ENCODE measurements around the gene ANKRD33. TPM values are rescaled to one million over a fixed set of nuclear protein-coding genes. Genes with fewer than 3 reads are reported as not detected.

Gene ANKRD33
- total and polyA plus RNA-seq, 8 donors, result not detected

- H3K9me3 ChIP-seq, result no peaks in the 10 kb centered on the region
- no peaks in the 10 kb centered on the region for H3K4me1 ChIP-seq
- H3K36me3 ChIP-seq, result no peaks in the 10 kb centered on the region
- FAIRE-seq (no peak), ATAC-seq (no peak), DNase-seq (peak in 1 of 6 donors; percentile 2)
- no peak overlapping the region for H3K27ac ChIP-seq
- intact Hi-C loops (cut with DNase I), result no loop called here
- 91 to 95% methylated on average over 11 of the region's 11 CpGs for WGBS, 2 donors
- TF ChIP-seq CTCF (IDR thresholded peaks at IDR 0.05), result no peak
- H3K4me3 ChIP-seq, result no peak overlapping the region
- H3K27me3 ChIP-seq, result no peaks in the 10 kb centered on the region
Observed at GRCh38 chr12:51901881-51902280, 14.0 kb downstream of the ANKRD33 start.

GRCh38 chr12:51904951-51905470, 17.1 kb downstream of the ANKRD33 start:
- intact Hi-C loops (cut with DNase I), result no loop called here
- Histone ChIP-seq H3K4me1 (no peaks in the 10 kb centered on the region), H3K36me3 (no peaks in the 10 kb centered on the region), H3K27ac (peak overlapping the region in 2 of 4 donors; percentile 48 to 60), H3K27me3 (no peaks in the 10 kb centered on the region), H3K4me3 (no peak overlapping the region), H3K9me3 (no peaks in the 10 kb centered on the region)
- TF ChIP-seq CTCF (IDR thresholded peaks at IDR 0.05), result no peak
- DNase-seq (no peak), ATAC-seq (peak in 3 of 4 donors; percentile 45 to 47 (median 46)), FAIRE-seq (no peak)

GRCh38 chr12:51905471-51906429, 17.8 kb downstream of the ANKRD33 start:
- H3K9me3 ChIP-seq, result no peaks in the 10 kb centered on the region
- TF ChIP-seq CTCF (IDR thresholded peaks at IDR 0.05), result no peak
- DNase-seq, result peak in 1 of 6 donors; percentile 38
- H3K4me3 ChIP-seq, result no peak overlapping the region
- no peaks in the 10 kb centered on the region for H3K27me3 ChIP-seq
- 65 to 73% methylated on average over 18 of the region's 18 CpGs for WGBS, 2 donors
- FAIRE-seq, result no peak
- no peaks in the 10 kb centered on the region for H3K36me3 ChIP-seq
- H3K27ac ChIP-seq, result peak overlapping the region in 2 of 4 donors; percentile 48 to 60
- peak in 3 of 4 donors; percentile 42 to 63 (median 59) for ATAC-seq
- no peaks in the 10 kb centered on the region for H3K4me1 ChIP-seq
- intact Hi-C loops (cut with DNase I), result no loop called here

- Histone ChIP-seq H3K36me3 (no peaks in the 10 kb centered on the region), H3K27me3 (no peaks in the 10 kb centered on the region), H3K27ac (peak overlapping the region in 3 of 4 donors; percentile 46 to 60 (median 55)), H3K9me3 (no peaks in the 10 kb centered on the region), H3K4me3 (peak overlapping the region in 2 of 4 donors; percentile 38 to 47), H3K4me1 (no peaks in the 10 kb centered on the region)
- no peak for TF ChIP-seq CTCF (IDR thresholded peaks at IDR 0.05)
- ATAC-seq (peak in 2 of 4 donors; percentile 11 to 12), FAIRE-seq (no peak), DNase-seq (peak in 2 of 6 donors; percentile 49 to 57)
- 41 to 50% methylated on average over 17 to 23 of the region's 23 CpGs for WGBS, 2 donors
- intact Hi-C loops (cut with DNase I), result no loop called here
Observed at GRCh38 chr12:51906430-51907082, 18.7 kb downstream of the ANKRD33 start.

Data from pancreas (tissue), 10 donors.